ENCODE data around the gene SLC19A1.

The SLC19A1 gene

GRCh38 chr21:45537746-45538291, 4.4 kb downstream of the SLC19A1 start:
- Histone ChIP-seq H3K27me3 (ENCODE audit: insufficient read depth, poor library complexity, severe bottlenecking) (no peaks in the 10 kb centered on the region), H3K27ac (replicated peaks) (no peak overlapping the region), H3K4me3 (replicated peaks; ENCODE audit: insufficient read depth, low read length) (no peak overlapping the region)
- TF ChIP-seq CTCF (IDR thresholded peaks at IDR 0.05; ENCODE audit: insufficient read depth, low read length), result no peak
- no peak for TF ChIP-seq POLR2AphosphoS5 (IDR thresholded peaks at IDR 0.05; ENCODE audit: low read depth)
- no peak for TF ChIP-seq SPI1 (IDR thresholded peaks at IDR 0.05; ENCODE audit: borderline replicate concordance, low read depth)
- TF ChIP-seq REST (IDR thresholded peaks at IDR 0.05; ENCODE audit: insufficient replicate concordance, low read depth), result no peak
- no peak for DNase-seq (ENCODE audit: low read depth in 1 of 2, low spot score in 1 of 2)

DNA sequence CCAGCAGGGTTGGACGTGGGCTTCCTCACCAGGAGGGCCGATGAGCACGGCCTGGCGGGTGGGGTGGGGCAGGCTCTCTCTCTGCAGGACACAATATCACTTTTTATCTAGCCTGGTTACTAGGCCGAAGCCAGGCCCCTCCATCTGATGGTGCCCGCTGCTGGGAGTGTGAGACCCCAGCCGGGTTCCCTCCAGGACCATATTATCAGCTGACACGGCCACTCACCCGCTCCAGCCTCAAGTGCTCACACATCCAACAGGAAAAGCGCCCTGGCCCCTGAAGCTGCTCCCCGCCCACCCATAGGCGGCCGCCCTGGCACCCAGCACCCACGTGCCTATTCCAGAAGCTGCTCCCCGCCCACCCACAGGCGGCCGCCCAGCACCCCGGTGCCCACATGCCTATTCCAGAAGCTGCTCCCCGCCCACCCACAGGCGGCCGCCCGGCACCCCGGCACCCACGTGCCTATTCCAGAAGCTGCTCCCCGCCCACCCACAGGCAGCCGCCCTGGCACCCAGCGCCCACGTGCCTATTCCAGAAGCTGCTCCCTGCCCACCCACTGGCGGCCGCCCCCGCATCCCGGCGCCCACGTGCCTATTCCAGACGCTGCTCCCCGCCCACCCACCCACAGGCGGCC, 5.0 kb downstream of the SLC19A1 start:
- DNase-seq (ENCODE audit: low read depth in 1 of 2, low spot score in 1 of 2), result no peak
- H3K27me3 ChIP-seq (ENCODE audit: insufficient read depth, poor library complexity, severe bottlenecking), result no peaks in the 10 kb centered on the region
- TF ChIP-seq SPI1 (IDR thresholded peaks at IDR 0.05; ENCODE audit: borderline replicate concordance, low read depth) (no peak), REST (IDR thresholded peaks at IDR 0.05; ENCODE audit: insufficient replicate concordance, low read depth) (no peak), POLR2AphosphoS5 (IDR thresholded peaks at IDR 0.05; ENCODE audit: low read depth) (no peak), CTCF (IDR thresholded peaks at IDR 0.05; ENCODE audit: insufficient read depth, low read length) (no peak), GABPA (IDR thresholded peaks at IDR 0.05; ENCODE audit: low read depth) (no peak)
- H3K4me3 ChIP-seq (replicated peaks; ENCODE audit: insufficient read depth, low read length), result no peak overlapping the region
- no peak overlapping the region for H3K27ac ChIP-seq (replicated peaks)

DNA sequence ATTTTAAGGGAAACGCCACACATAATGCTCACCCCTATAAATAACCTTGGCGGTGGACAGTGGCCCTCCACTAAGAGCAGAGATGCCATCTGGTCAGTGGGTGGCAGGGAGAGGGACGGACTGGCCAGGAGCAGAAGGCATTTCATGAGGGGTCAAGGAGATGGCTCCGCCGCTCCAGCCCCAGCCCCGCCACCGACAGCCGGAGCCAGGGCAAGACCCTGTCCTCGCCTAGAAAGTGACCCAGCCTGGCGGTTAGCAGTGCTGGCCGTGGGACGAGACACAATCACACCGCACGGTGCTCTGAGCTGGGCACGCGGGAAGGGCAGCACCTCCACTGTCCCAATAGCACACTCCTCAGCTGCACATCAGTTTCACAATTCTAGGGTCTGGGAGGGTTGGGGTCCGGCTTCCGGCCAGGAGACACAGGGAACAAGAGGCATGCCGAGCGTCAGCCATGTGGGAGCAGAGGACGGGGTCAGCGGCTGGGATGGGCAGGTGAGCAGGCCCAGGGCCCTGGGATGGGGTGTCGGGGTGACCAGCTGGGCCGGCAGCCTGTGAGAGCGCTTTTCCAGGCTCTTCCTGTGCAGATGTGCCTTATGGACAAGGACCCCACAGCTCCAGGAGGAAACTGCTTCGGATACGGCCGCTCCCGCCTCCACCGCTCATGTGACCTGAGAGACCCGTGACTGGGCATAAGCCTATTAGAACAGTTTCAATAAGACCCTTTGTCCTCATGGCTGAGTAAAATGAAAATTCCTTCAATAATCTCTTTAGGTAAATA, 5.7 kb downstream of the SLC19A1 start:
- no peak for DNase-seq (ENCODE audit: low read depth in 1 of 2, low spot score in 1 of 2)
- H3K27me3 ChIP-seq (ENCODE audit: insufficient read depth, poor library complexity, severe bottlenecking), result no peaks in the 10 kb centered on the region
- peak overlapping the region; percentile 86 for H3K27ac ChIP-seq (replicated peaks)
- TF ChIP-seq CTCF (IDR thresholded peaks at IDR 0.05; ENCODE audit: insufficient read depth, low read length) (no peak), GABPA (IDR thresholded peaks at IDR 0.05; ENCODE audit: low read depth) (no peak), SPI1 (IDR thresholded peaks at IDR 0.05; ENCODE audit: borderline replicate concordance, low read depth) (no peak), REST (IDR thresholded peaks at IDR 0.05; ENCODE audit: insufficient replicate concordance, low read depth) (no peak), POLR2AphosphoS5 (IDR thresholded peaks at IDR 0.05; ENCODE audit: low read depth) (no peak)
- H3K4me3 ChIP-seq (replicated peaks; ENCODE audit: insufficient read depth, low read length), result no peak overlapping the region

Data from HL-60 (cell line).